HG03064 (cell line): Measurements from ENCODE around the gene KCNMB2.
"Not testable (repeated sequence)": the region's sequence is repeated elsewhere in the genome, so short reads cannot be mapped to it uniquely, and the experiment has no call there.

Experiments used
- ATAC-seq: cut with Tn5 transposase; IDR thresholded peaks from one replicate; pipeline ENCODE4 v1.9.1; 2021; ENCODE audit warnings: low read depth; ENCODE audit not compliant: unreplicated experiment

Gene KCNMB2

GRCh38 chr3:178745861-178746655 lies 209.8 kb downstream of the KCNMB2 start:
- not testable (repeated sequence) for ATAC-seq

GRCh38 chr3:178748874-178749273 lies 212.6 kb downstream of the KCNMB2 start:
- ATAC-seq: no peak

- ATAC-seq: no peak
Measured at GRCh38 chr3:178749471-178749870, 213.2 kb downstream of the KCNMB2 start.

- no peak for ATAC-seq
Measured at GRCh38 chr3:178750639-178751300, 214.5 kb downstream of the KCNMB2 start.

- ATAC-seq: no peak
Measured at GRCh38 chr3:178752843-178753242, 216.6 kb downstream of the KCNMB2 start.

GRCh38 chr3:178754852-178755510 lies 218.7 kb downstream of the KCNMB2 start:
- no peak for ATAC-seq

- no peak for ATAC-seq
Measured at GRCh38 chr3:178761024-178761423, 224.8 kb downstream of the KCNMB2 start.

GRCh38 chr3:178761461-178761860 lies 225.2 kb downstream of the KCNMB2 start:
- no peak for ATAC-seq

GRCh38 chr3:178762385-178762784 lies 226.1 kb downstream of the KCNMB2 start:
- ATAC-seq: no peak

GRCh38 chr3:178765472-178765871 lies 229.2 kb downstream of the KCNMB2 start:
- ATAC-seq: no peak

GRCh38 chr3:178767581-178767980 lies 231.3 kb downstream of the KCNMB2 start:
- ATAC-seq: no peak

- ATAC-seq: no peak
Measured at GRCh38 chr3:178768072-178768864, 232.0 kb downstream of the KCNMB2 start.

GRCh38 chr3:178771511-178771910 lies 235.3 kb downstream of the KCNMB2 start:
- no peak for ATAC-seq

GRCh38 chr3:178772746-178773145 lies 236.5 kb downstream of the KCNMB2 start:
- no peak for ATAC-seq

GRCh38 chr3:178773358-178773757 lies 237.1 kb downstream of the KCNMB2 start:
- no peak for ATAC-seq

GRCh38 chr3:178777718-178778411 lies 241.6 kb downstream of the KCNMB2 start:
- ATAC-seq: peak; percentile 65

- no peak for ATAC-seq
Measured at GRCh38 chr3:178778589-178778988, 242.4 kb downstream of the KCNMB2 start.

GRCh38 chr3:178785961-178786360 lies 249.7 kb downstream of the KCNMB2 start:
- no peak for ATAC-seq

- ATAC-seq: no peak
Measured at GRCh38 chr3:178787960-178788359, 251.7 kb downstream of the KCNMB2 start.

- ATAC-seq: no peak
Measured at GRCh38 chr3:178794711-178795110, 258.5 kb downstream of the KCNMB2 start.
